GM19239 (cell line): ENCODE data around the gene CDH26.
"Not testable (repeated sequence)": the region's sequence is repeated elsewhere in the genome, so short reads cannot be mapped to it uniquely, and the experiment has no call there.

Experiments used
- DNase-seq: peaks from one replicate; pipeline ENCODE4 v3.0.0; 2011; ENCODE audit warnings: low spot score; ENCODE audit not compliant: insufficient read length
- FAIRE-seq: peaks from 2 replicates; lab custom pipeline; 2011; peaks lifted over from hg19 to GRCh38; lab: Jason Lieb, UNC

Gene CDH26

GRCh38 chr20:60039526-60039925 is 81.3 kb downstream of the CDH26 start:
- no peak for FAIRE-seq
- no peak for DNase-seq

- DNase-seq (no peak), FAIRE-seq (no peak)
Measured at GRCh38 chr20:60040471-60041162, 82.4 kb downstream of the CDH26 start.

- not testable (repeated sequence) for DNase-seq, FAIRE-seq
Measured at GRCh38 chr20:60041436-60042165, 83.4 kb downstream of the CDH26 start.

GRCh38 chr20:60043435-60043834 is 85.2 kb downstream of the CDH26 start:
- DNase-seq, result no peak
- no peak for FAIRE-seq

GRCh38 chr20:60046011-60046413 is 87.8 kb downstream of the CDH26 start:
- no peak for DNase-seq
- no peak for FAIRE-seq

- DNase-seq (no peak), FAIRE-seq (no peak)
Measured at GRCh38 chr20:60046436-60046835, 88.2 kb downstream of the CDH26 start.

- no peak for DNase-seq
- FAIRE-seq, result no peak
Measured at GRCh38 chr20:60046860-60047259, 88.6 kb downstream of the CDH26 start.

GRCh38 chr20:60048634-60049521 is 90.7 kb downstream of the CDH26 start:
- FAIRE-seq (no peak), DNase-seq (no peak)

- FAIRE-seq, result no peak
Measured at GRCh38 chr20:60049601-60050000, 91.4 kb downstream of the CDH26 start.

GRCh38 chr20:60050193-60050947 is 92.1 kb downstream of the CDH26 start:
- no peak for FAIRE-seq

More at GRCh38 chr20:60049601-60050000, 91.4 kb downstream of the CDH26 start:
- DNase-seq, result no peak

GRCh38 chr20:60051911-60052310 is 93.7 kb downstream of the CDH26 start:
- DNase-seq, result no peak
- FAIRE-seq, result no peak

More at GRCh38 chr20:60050193-60050947, 92.1 kb downstream of the CDH26 start:
- DNase-seq, result no peak

GRCh38 chr20:60052322-60052721 is 94.1 kb downstream of the CDH26 start:
- no peak for DNase-seq
- no peak for FAIRE-seq

GRCh38 chr20:60053125-60053817 is 95.0 kb downstream of the CDH26 start:
- FAIRE-seq (no peak), DNase-seq (no peak)

GRCh38 chr20:60053818-60054190 is 95.6 kb downstream of the CDH26 start:
- DNase-seq (no peak), FAIRE-seq (no peak)

- DNase-seq (no peak), FAIRE-seq (no peak)
Measured at GRCh38 chr20:60054716-60055634, 96.8 kb downstream of the CDH26 start.

GRCh38 chr20:60055740-60056139 is 97.5 kb downstream of the CDH26 start:
- DNase-seq (peak; percentile 39), FAIRE-seq (peak; percentile 95)

GRCh38 chr20:60056407-60057122 is 98.3 kb downstream of the CDH26 start:
- DNase-seq, result no peak
- peak; percentile 58 for FAIRE-seq
